Fibroblast of upper back skin (primary cell): ENCODE results near the gene ASB5.

ENCODE experiments used
- DNase-seq: peaks from one replicate; pipeline ENCODE4 v3.0.0-alpha.2; 2013

ASB5 gene

DNA sequence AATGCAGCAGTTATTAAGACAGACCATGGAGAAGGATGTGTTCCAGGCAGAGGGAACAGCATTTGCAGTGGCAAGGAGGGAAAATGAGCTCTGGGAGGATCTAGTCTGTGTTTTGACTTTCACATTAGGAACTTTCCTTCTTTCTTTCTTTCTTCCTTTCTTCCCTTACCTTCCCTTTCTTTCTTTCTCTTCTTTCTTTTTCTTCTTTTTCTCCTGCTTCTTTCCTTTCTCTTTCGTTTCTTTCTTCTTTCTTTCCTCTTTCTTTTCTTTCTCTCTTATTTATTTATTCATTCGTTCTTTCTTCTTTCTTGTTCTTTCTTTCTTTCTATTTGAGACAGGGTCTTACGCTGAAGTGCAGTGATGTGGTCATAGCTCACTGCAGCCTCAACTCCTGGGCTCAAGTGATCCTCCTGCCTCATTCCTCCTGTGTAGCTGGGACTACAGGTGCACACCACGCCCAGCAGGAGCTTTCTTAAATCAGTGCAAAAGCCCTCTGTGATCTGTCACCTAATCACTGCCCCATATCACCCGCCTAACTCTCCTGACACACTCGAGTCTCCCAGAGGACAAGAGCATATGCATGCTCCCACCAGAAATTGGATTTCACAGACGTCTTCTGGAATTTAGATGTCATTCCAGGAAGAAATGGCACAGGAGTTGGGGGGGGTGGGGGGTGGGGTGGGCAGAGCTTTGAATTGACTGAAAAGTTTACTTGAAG, 58.3 kb downstream of the ASB5 start:
- no peak for DNase-seq

DNA sequence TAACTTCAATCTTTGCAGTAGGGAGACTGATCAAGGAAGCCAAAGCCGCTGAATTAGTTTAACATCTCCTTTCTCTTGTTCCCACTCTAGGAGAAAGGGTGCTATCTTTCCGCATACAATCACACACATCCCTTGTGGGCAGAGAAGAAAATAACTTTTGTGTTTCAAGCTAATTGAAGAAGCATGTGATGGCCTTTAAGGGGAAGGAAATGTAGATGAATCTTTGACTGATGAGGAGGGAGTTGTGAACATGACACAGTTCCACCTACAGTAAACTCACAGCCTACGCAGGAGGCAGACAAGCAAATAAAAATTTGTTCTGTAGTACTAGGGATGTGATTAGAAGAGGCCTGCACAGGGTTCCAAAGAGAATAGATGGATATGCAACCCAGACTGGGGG, 58.9 kb downstream of the ASB5 start:
- no peak for DNase-seq

DNA sequence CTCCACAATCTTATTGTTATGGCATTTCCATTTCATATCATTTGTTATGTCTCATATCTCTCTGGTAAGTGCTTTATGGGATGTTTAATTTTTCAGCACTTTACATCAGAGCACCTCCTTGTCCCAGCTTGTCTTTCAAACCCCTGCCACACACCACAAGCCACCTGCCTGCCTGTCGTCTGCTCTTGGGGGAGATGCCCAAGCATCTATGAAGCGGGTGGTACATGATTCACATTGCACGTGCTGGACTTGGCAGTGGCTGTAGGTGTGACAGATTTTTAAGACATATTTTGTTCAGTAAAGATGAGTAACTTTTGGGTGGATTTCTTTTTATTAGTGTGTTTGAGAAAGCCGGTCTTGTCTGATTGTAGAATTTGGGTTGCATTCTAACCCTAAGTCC, 59.5 kb downstream of the ASB5 start:
- DNase-seq, result no peak

DNA sequence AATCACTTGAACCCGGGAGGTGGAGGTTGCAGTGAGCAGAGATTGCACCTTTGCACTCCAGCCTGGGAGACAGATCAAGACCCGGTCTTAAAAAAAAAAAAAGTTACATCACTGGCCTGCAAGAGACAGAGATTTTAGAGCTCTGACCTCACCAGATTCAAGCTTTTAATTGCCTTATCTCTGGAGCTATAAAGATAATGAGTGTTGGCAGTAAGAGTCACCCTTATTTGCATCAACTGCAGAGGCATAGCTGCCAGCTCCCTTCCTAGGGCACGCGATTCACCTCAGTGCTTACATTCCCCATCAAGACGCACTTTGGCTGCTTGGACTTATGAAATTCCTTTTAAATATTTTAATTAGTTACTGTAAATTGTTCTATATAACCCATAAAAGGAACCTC, 61.2 kb downstream of the ASB5 start:
- DNase-seq, result no peak

DNA sequence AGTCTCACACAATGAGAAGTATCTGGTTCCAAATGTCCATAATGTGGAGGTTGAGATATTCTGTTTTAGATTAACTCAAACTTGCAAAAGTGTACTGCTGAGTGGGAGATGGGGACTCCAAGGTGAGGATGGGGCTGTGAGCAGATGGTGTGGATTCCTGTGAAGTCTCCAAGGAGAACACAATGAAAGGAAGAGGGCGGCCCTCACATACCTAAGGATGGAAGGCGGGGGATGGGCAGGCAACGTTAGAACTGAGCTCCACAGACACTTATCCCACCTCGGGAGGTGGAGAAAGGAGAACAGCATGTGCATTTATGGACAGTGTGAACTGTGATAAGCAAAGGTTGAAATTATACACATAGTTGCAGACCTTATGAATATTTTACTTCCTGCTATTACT, 63.7 kb downstream of the ASB5 start:
- DNase-seq, result no peak

DNA sequence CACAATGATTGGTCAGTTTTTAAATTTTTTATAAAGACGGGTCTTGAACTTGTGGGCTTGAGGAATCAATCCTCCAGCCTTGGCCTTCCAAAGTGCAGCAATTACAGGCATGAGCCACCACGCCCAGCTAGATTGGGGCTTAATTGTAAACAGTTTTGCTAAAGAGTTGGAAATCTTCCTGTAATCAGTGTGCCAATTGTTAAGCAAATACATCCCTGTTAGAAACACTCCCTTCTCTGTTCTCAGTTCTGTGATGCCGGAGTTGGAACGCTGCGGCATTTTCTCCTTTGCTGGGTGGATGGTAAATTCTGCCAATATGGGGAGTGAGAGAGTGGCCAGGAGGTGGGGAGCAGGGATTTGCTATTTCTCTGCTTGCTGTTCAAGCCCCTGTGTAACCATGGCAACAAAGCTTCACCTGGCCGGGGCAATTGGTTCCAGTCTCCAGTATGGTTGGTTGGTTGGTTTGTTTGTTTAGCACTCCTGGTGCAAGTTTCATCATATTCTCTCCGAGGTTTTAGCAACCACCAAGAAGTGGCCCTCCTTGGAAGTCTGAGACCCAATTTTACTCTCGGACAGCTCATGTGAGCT, 70.6 kb downstream of the ASB5 start:
- DNase-seq, result no peak

DNA sequence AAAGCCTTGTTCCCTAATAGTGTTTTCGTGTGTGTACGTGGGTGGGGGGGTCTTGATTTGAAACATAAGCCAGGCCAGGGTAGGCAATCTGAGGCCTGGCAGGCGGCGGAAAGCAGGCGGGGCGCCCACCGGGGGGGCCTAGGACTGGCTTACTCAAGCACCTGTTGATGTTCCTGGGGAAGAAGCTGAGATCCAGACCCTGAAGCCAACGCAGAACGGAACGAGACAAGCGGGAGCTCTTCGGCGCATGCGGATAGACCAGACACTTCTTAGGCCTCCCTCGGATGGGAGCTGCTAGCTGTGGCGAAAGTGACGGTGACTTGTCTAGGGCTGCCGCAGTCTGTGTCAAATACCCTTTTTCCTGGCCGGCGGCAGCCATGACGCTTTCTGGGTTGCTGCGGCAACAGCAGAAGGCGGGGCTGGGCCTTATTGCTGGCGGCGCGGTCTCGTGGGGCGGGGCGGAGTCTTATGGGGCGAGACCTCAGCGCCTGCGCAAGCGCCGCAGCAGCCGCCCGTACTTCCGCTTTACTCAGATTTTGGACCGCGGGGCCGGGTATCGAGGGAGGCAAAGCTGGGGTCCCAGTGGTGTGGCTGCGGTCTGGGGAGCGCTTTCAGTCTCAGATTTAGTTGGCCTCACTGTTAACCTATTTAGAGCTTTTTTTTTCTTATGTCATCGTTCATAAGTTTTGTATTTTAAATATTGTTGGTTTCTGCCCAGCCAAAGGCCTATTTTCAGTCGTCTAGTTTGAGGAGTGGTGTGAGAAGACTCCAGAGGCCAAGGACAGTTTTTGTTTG, 73.6 kb downstream of the ASB5 start, which contains the start of gene SPATA4:
TSS of gene SPATA4 (minus strand) at position 402 of the 795 bp plus-strand sequence. CDS start at position 379, 23 bp downstream.
- DNase-seq, result peak; percentile 91

DNA sequence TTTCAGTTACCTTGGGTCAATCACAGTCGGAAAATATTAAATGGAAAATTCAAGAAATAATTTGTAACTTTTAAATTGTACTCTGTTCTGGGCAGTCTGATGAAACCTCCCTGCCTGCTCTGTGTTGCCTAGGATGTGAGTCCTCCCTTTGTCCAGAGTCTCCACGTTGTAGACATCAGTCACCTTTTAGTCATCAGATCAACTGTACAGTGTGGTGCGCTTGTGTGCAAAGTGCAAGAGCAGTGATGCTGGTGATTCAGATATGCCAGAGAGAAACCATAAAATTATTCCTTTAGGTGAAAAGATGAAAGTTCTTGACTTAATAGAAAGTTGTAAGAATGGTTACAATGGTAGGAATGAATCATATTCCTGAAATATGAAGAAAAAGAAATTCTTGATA, 75.1 kb downstream of the ASB5 start:
- peak; percentile 84 for DNase-seq

DNA sequence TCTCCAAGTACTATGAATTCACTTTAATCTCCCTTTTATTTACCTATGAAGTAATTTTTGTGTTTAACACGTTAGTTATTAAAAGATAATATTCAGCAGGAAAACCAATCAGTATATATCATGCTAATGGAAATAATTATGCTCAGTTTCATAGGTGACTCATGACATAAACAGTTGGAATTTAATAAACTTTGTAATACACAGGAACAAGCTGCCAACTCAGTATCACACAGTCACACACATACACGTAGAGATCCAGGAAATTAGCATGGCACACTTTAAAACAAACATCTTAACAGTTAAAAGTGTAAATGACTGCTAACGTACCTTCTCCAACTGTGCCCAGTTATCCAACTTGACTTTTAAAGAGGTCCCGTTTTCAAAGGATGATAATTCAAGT, 75.9 kb downstream of the ASB5 start:
- peak; percentile 58 for DNase-seq

DNA sequence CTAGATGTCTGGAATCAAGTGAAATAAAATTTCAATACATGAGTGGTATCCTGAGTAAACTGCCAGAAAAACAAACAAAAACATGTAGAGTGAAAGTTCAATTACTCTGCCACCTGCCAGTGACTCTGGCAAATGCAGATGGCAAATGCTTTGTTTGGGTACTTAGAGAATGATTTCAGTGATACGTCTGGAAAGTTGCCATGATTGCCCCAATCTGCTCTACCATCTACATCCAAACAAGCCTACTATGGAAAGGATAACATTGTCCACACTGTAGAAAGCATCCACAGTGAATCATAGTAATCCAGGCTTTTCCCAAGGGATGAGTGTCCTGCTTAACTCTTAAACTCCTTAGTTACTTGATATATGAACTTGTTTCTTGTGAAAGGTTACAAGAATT, 77.0 kb downstream of the ASB5 start:
- peak; percentile 56 for DNase-seq

DNA sequence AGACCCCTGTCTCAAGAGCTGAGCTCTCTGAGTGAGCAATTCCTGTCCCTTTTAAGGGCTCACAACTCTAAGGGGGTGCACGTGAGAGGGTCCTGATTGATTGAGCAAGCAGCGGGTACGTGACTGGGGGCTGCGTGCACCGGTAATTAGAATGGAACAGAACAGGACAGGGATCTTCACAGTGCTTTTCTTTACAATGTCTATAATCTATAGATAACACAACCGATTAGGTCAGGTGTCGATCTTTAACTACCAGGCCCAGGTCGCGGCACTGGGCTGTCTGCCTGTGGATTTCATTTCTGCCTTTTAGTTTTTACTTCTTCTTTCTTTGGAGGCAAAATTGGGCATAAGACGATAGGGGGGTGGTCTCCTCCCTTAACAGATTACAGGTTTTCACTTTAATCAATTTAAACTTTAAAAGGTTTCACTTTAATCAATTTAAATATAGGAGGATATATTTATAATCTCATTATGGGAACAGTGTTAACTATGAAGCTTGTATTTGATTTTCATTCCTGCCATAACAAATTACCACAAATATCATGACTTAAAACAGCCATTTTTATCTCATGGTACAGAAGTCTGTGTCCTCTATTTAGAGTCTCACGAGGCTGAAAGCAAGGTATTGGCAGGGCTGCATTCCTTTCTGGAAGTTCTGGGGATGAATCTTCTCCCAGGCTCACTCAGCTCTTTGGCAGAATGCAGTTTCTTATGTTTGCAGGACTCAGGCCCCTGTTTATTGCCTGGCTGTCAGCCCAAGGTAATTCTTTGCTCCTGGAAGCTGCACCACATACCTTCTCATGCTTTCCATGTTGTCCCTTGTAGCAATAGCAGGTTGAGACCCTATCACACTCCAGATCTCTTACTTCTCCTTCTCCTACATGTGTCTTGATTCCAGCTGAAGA, 78.9 kb downstream of the ASB5 start:
- peak; percentile 75 for DNase-seq

DNA sequence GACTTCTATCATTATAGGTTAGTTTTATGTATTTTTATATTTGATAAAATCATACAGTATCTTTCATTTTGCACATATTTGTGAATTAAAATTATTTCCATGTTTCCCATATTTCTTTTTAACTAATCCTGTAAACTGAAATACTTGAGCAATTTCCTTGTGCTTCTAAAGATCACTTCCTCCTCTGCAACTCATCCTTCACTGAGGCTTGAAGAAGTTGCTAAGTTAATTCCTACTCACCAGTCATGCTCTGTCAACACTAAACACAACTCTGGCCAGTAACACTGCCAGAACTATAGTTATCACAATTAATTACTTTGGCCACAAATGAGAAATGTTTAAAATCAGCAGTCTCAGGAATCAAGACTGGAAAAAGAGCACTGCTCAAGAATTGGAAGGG, 80.4 kb downstream of the ASB5 start:
- DNase-seq, result no peak

DNA sequence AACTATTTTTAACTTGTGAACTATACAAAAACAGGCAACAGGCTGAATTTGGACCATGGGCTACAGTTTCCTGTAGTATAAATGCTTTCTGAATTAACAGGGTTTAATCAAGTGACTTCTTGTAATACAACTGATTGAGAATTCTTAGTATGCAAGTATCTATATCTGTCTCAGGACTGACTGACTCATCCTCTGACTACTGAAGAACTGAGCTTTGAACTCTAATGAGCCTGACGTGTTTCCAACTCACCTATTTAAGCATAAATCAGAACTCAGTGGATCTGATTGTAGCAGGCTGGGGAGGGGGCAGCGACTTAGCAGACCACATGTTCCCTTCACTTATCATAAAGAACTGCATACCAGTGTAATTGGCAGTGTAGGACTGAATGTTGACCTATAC, 81.4 kb downstream of the ASB5 start:
- peak; percentile 50 for DNase-seq

DNA sequence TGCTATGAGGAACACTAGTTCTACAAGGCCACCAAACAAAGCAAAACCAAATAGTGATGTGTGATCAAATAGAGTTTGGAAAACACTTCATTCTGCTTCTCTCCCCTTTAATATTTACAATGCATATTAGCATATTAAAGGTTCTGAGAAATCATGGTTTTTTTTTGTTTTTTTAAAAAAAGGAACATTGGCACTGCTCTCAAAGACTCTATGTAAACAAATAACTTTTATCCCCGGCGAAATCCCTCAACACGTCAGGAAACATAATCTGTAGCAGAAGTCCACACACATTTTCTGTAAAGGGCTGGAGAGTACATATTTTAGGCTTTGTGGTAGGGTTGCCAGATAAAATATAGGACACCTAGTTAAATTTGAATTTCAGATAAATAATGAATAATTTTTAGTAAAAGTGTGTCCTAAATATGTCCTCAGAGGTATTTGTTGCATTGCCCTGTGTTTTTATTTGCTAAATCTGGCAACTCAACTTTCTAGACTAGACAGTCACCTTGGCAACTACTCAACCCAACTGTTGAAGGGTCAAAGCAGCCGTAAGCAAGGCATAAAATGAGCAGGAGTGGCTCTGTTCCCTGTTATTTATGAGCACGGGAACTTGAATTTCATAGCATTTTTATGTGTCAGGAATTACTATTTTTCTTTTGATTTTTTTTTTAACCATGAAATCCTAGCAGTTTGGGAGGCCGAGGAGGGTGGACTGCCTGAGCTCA, 82.2 kb downstream of the ASB5 start:
- DNase-seq, result no peak

DNA sequence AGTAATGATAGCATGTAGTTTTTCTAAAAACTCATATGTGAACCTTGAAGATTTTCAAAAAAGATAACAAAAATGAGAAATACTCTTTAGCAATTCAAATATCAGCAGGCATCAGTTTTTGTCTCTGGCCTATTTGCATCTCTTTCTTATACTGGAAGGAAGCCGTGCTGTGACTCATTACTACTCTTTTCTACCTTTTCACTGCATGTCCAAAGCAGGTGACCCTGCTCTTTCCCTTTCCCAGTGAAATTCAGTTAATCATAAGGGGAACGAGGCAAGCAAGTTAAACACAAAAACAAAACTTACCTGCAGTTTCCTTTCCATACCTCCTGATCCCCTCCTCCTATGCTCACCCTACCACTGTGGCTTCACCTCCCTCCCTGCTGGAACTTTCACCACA, 83.0 kb downstream of the ASB5 start:
- no peak for DNase-seq

DNA sequence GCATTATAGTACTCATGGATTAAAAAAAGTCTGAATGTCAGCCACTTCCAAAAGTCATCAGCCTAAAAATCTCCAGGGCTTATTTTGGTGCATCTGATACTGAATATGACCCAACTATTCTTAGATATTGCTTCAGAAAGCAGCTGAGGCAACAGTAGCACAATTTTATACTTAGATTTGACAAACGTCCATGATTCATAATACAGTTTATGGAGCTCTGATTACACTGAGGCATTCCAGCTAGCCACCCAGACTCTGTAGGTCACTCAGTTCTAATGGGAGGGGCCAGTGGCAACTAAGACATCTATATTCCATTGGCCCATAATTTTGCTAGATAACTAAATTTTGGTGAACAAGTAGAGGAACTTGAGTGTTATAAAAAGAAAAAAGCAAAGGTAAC, 84.0 kb downstream of the ASB5 start:
- DNase-seq, result peak; percentile 92
